ENCODE data around the gene TTLL9. TPM values are rescaled to one million over a fixed set of nuclear protein-coding genes. Genes with fewer than 3 reads are reported as not detected.

Gene TTLL9
- total RNA-seq, 1 donor = 0.09 TPM

GRCh38 chr20:31870726-31871617 lies 538 bp downstream of the TTLL9 start:
- H3K4me3 ChIP-seq (ENCODE audit: low read depth, low read length) = peak overlapping the region; percentile 5
- TF ChIP-seq CTCF (IDR thresholded peaks at IDR 0.05; ENCODE audit: insufficient read depth, low read length) = no peak
- no peak for DNase-seq (ENCODE audit: low read depth)

GRCh38 chr20:31871618-31871954 lies 1.2 kb downstream of the TTLL9 start:
- H3K4me3 ChIP-seq (ENCODE audit: low read depth, low read length) = no peak overlapping the region
- no peak for TF ChIP-seq CTCF (IDR thresholded peaks at IDR 0.05; ENCODE audit: insufficient read depth, low read length)
- no peak for DNase-seq (ENCODE audit: low read depth)

- DNase-seq (ENCODE audit: low read depth) = no peak
- TF ChIP-seq CTCF (IDR thresholded peaks at IDR 0.05; ENCODE audit: insufficient read depth, low read length) = no peak
Observed at GRCh38 chr20:31872406-31872805, 2.0 kb downstream of the TTLL9 start.

GRCh38 chr20:31875671-31876070 lies 5.2 kb downstream of the TTLL9 start:
- no peak for TF ChIP-seq CTCF (IDR thresholded peaks at IDR 0.05; ENCODE audit: insufficient read depth, low read length)
- no peak overlapping the region for H3K4me3 ChIP-seq (ENCODE audit: low read depth, low read length)
- no peak for DNase-seq (ENCODE audit: low read depth)

More at GRCh38 chr20:31872406-31872805, 2.0 kb downstream of the TTLL9 start:
- no peak overlapping the region for H3K4me3 ChIP-seq (ENCODE audit: low read depth, low read length)

- H3K4me3 ChIP-seq (ENCODE audit: low read depth, low read length) = no peak overlapping the region
- no peak for DNase-seq (ENCODE audit: low read depth)
- TF ChIP-seq CTCF (IDR thresholded peaks at IDR 0.05; ENCODE audit: insufficient read depth, low read length) = no peak
Observed at GRCh38 chr20:31877684-31878083, 7.2 kb downstream of the TTLL9 start.

- TF ChIP-seq CTCF (IDR thresholded peaks at IDR 0.05; ENCODE audit: insufficient read depth, low read length) = peak; percentile 9
Observed at GRCh38 chr20:31879143-31879987, 8.9 kb downstream of the TTLL9 start.

More at GRCh38 chr20:31879143-31879987, 8.9 kb downstream of the TTLL9 start:
- peak; percentile 92 for DNase-seq (ENCODE audit: low read depth)
- peak overlapping the region; percentile 79 for H3K4me3 ChIP-seq (ENCODE audit: low read depth, low read length)

Data from fibroblast of the aortic adventitia (primary cell).